Panc1 (cell line): ENCODE measurements around the gene INTS3.

ENCODE experiments used
- CTCF ChIP-seq: fragments of 450-650 bp; IDR thresholded peaks from 2 replicates; pipeline ENCODE4 v1.5.1; 2017; ENCODE audit warnings: mild to moderate bottlenecking
- TCF7L2 ChIP-seq: IDR thresholded peaks from 2 replicates; pipeline ENCODE4 v1.6.1; 2011; ENCODE audit warnings: mild to moderate bottlenecking, low read depth, low read length, inconsistent platforms

DNA sequence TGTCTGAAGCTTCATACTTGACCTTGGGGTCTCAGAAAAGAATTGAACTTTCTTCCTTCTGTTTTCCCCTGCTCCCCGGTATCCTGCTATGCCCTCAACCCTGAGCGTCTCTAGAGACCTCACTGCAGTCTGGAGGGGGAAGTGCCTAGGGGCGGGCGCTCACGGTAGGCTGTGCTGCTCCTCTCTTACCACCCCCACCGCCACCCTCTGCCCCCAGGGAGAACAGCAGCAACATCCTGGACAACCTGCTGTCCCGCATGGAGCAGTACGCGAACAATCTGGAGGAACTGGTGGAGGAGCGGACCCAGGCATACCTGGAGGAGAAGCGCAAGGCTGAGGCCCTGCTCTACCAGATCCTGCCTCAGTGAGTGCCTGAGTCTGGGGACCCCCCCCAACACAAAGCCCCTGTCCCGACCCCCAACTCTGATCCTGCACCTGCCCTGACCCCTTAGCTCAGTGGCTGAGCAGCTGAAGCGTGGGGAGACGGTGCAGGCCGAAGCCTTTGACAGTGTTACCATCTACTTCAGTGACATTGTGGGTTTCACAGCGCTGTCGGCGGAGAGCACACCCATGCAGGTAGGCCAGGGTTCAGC, 39.0 kb upstream of the INTS3 start:
- TF ChIP-seq CTCF (no peak), TCF7L2 (no peak)
